ENCODE data around the gene STARD4. TPM values are rescaled to one million over a fixed set of nuclear protein-coding genes. Genes with fewer than 3 reads are reported as not detected.
A peak's percentile ranks its signal among the peaks of the same experiment; 100 is the strongest.

The STARD4 gene
- total RNA-seq, 4 donors from 2014 or later: 4.2 to 8.6 (median 6.8) TPM

- no peak for TF ChIP-seq CTCF (IDR thresholded peaks at IDR 0.05)
- TF ChIP-seq POLR2AphosphoS5 (IDR thresholded peaks at IDR 0.05): no peak
- no peak for TF ChIP-seq EP300 (IDR thresholded peaks at IDR 0.05)
Observed at GRCh38 chr5:111509119-111509518, 3.2 kb downstream of the STARD4 start.

GRCh38 chr5:111507276-111507675, 5.1 kb downstream of the STARD4 start:
- DNase-seq (ENCODE audit: extremely low spot score): no peak
- intact Hi-C loops (cut with DNase I): no loop called here
- Histone ChIP-seq H3K4me1 (peaks cover 5 to 33% (median 23%) of the 10 kb centered on the region in 4 donors), H3K4me3 (no peak overlapping the region), H3K9me3 (no peaks in the 10 kb centered on the region), H3K36me3 (peaks cover 0 to 6% (median under 1%) of the 10 kb centered on the region in 4 donors), H3K27me3 (no peaks in the 10 kb centered on the region), H3K27ac (replicated peaks in 1 of 4) (no peak overlapping the region)
- WGBS: 96% methylated on average over 4 of the region's 4 CpGs
- TF ChIP-seq POLR2AphosphoS5 (IDR thresholded peaks at IDR 0.05) (no peak), EP300 (IDR thresholded peaks at IDR 0.05) (no peak), CTCF (IDR thresholded peaks at IDR 0.05) (no peak), POLR2A (IDR thresholded peaks at IDR 0.05; ENCODE audit: low read depth) (no peak)

More at GRCh38 chr5:111509119-111509518, 3.2 kb downstream of the STARD4 start:
- Histone ChIP-seq H3K9me3 (no peaks in the 10 kb centered on the region), H3K36me3 (peaks cover 0 to 6% (median 0%) of the 10 kb centered on the region in 4 donors), H3K27ac (replicated peaks in 1 of 4) (no peak overlapping the region), H3K4me3 (no peak overlapping the region), H3K27me3 (no peaks in the 10 kb centered on the region), H3K4me1 (peaks cover 10 to 42% (median 31%) of the 10 kb centered on the region in 4 donors)
- no peak for DNase-seq (ENCODE audit: extremely low spot score)
- WGBS: 86% methylated on average over 1 of the region's 1 CpG
- intact Hi-C loops (cut with DNase I): no loop called here

GRCh38 chr5:111505096-111505495, 7.2 kb downstream of the STARD4 start:
- Histone ChIP-seq H3K27ac (replicated peaks in 1 of 4) (peak overlapping the region in 1 of 4 donors; percentile 25), H3K9me3 (no peaks in the 10 kb centered on the region), H3K4me1 (peaks cover 2 to 17% (median 11%) of the 10 kb centered on the region in 4 donors), H3K36me3 (peaks cover 0 to 15% (median 8%) of the 10 kb centered on the region in 4 donors), H3K4me3 (no peak overlapping the region), H3K27me3 (no peaks in the 10 kb centered on the region)
- TF ChIP-seq CTCF (IDR thresholded peaks at IDR 0.05) (no peak), POLR2A (IDR thresholded peaks at IDR 0.05; ENCODE audit: low read depth) (no peak), EP300 (IDR thresholded peaks at IDR 0.05) (no peak), POLR2AphosphoS5 (IDR thresholded peaks at IDR 0.05) (no peak)
- intact Hi-C loops (cut with DNase I): no loop called here
- 38% methylated on average over 1 of the region's 1 CpG for WGBS
- DNase-seq (ENCODE audit: extremely low spot score): no peak

GRCh38 chr5:111502956-111503355, 9.4 kb downstream of the STARD4 start:
- no peak for DNase-seq (ENCODE audit: extremely low spot score)
- intact Hi-C loops (cut with DNase I): no loop called here
- Histone ChIP-seq H3K4me1 (peaks cover 0 to 11% (median 10%) of the 10 kb centered on the region in 4 donors), H3K4me3 (no peak overlapping the region), H3K9me3 (no peaks in the 10 kb centered on the region), H3K36me3 (peaks cover 0 to 30% (median 13%) of the 10 kb centered on the region in 4 donors), H3K27ac (replicated peaks in 1 of 4) (no peak overlapping the region), H3K27me3 (no peaks in the 10 kb centered on the region)
- TF ChIP-seq EP300 (IDR thresholded peaks at IDR 0.05): no peak
- no peak for TF ChIP-seq POLR2A (IDR thresholded peaks at IDR 0.05; ENCODE audit: low read depth)
- TF ChIP-seq POLR2AphosphoS5 (IDR thresholded peaks at IDR 0.05): no peak
- no peak for TF ChIP-seq CTCF (IDR thresholded peaks at IDR 0.05)

GRCh38 chr5:111498346-111498745, 14.0 kb downstream of the STARD4 start:
- DNase-seq (ENCODE audit: extremely low spot score): no peak
- 86% methylated on average over 1 of the region's 1 CpG for WGBS
- Histone ChIP-seq H3K27ac (replicated peaks in 1 of 4) (no peak overlapping the region), H3K27me3 (no peaks in the 10 kb centered on the region), H3K36me3 (peaks cover 0 to 30% (median 10%) of the 10 kb centered on the region in 4 donors), H3K9me3 (no peaks in the 10 kb centered on the region), H3K4me3 (no peak overlapping the region), H3K4me1 (peaks cover 0 to under 1% (median 0%) of the 10 kb centered on the region in 4 donors)
- no peak for TF ChIP-seq CTCF (IDR thresholded peaks at IDR 0.05)
- no peak for TF ChIP-seq EP300 (IDR thresholded peaks at IDR 0.05)
- TF ChIP-seq POLR2AphosphoS5 (IDR thresholded peaks at IDR 0.05): no peak
- no peak for TF ChIP-seq POLR2A (IDR thresholded peaks at IDR 0.05; ENCODE audit: low read depth)
- intact Hi-C loops (cut with DNase I): no loop called here
